Ishikawa (cell line): ENCODE data around the gene TIMM8B.

Experiments
- CEBPB ChIP-seq: IDR thresholded peaks from 2 replicates; pipeline ENCODE4 v1.6.1; 2012
- CREB1 ChIP-seq: IDR thresholded peaks from 2 replicates; pipeline ENCODE4 v1.6.1; 2012; ENCODE audit warnings: low read depth
- EGR1 ChIP-seq: IDR thresholded peaks from 2 replicates; pipeline ENCODE4 v1.6.1; 2012
- EP300 ChIP-seq: IDR thresholded peaks from 2 replicates; pipeline ENCODE4 v1.6.1; 2012; ENCODE audit warnings: borderline replicate concordance
- FOXM1 ChIP-seq: IDR thresholded peaks from 2 replicates; pipeline ENCODE4 v1.6.1; 2012; ENCODE audit warnings: low read depth, borderline replicate concordance
- NFIC ChIP-seq: IDR thresholded peaks from 2 replicates; pipeline ENCODE4 v1.6.1; 2012
- TAF1 ChIP-seq: IDR thresholded peaks from 2 replicates; pipeline ENCODE4 v1.6.1; 2012; ENCODE audit warnings: low read depth, mild to moderate bottlenecking
- YY1 ChIP-seq: IDR thresholded peaks from 2 replicates; pipeline ENCODE4 v1.6.1; 2012; ENCODE audit warnings: low read depth
- ZBTB7A ChIP-seq: IDR thresholded peaks from 2 replicates; pipeline ENCODE4 v1.6.1; 2012; ENCODE audit warnings: low read depth
- TF ChIP-seq, protein P1 (sequence below): IDR thresholded peaks from 2 replicates; pipeline ENCODE4 v1.6.1; 2012; ENCODE audit warnings: low read depth, mild to moderate bottlenecking
- TF ChIP-seq, protein P2 (sequence below): IDR thresholded peaks from 2 replicates; pipeline ENCODE4 v1.6.1; 2012

DNA sequence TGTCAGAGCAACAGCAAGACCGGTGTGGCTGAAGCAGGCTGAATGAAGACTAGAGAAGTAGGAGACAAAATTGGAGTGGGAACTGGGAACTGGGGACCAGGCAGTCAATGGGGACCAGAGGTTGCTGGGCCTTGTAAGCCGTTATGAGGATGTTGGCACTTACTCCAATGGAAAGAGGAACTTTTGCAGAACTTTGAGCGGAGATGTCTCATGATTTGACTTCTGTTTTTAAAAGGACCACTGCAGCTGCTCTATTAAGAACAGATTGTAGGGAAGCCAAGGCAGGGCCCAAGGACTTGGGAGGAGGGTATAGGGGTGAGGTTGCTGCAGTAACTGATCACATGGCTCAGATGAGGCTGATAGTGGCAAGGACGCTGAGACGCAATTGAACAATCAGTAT, 43.1 kb upstream of the TIMM8B start:
- TF ChIP-seq, protein P1, sequence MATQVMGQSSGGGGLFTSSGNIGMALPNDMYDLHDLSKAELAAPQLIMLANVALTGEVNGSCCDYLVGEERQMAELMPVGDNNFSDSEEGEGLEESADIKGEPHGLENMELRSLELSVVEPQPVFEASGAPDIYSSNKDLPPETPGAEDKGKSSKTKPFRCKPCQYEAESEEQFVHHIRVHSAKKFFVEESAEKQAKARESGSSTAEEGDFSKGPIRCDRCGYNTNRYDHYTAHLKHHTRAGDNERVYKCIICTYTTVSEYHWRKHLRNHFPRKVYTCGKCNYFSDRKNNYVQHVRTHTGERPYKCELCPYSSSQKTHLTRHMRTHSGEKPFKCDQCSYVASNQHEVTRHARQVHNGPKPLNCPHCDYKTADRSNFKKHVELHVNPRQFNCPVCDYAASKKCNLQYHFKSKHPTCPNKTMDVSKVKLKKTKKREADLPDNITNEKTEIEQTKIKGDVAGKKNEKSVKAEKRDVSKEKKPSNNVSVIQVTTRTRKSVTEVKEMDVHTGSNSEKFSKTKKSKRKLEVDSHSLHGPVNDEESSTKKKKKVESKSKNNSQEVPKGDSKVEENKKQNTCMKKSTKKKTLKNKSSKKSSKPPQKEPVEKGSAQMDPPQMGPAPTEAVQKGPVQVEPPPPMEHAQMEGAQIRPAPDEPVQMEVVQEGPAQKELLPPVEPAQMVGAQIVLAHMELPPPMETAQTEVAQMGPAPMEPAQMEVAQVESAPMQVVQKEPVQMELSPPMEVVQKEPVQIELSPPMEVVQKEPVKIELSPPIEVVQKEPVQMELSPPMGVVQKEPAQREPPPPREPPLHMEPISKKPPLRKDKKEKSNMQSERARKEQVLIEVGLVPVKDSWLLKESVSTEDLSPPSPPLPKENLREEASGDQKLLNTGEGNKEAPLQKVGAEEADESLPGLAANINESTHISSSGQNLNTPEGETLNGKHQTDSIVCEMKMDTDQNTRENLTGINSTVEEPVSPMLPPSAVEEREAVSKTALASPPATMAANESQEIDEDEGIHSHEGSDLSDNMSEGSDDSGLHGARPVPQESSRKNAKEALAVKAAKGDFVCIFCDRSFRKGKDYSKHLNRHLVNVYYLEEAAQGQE = no peak
- no peak for TF ChIP-seq TAF1
- no peak for TF ChIP-seq CEBPB
- TF ChIP-seq EP300 = no peak
- TF ChIP-seq YY1 = no peak
- no peak for TF ChIP-seq FOXM1
- TF ChIP-seq ZBTB7A = no peak
- no peak for TF ChIP-seq NFIC
- TF ChIP-seq, protein P2, sequence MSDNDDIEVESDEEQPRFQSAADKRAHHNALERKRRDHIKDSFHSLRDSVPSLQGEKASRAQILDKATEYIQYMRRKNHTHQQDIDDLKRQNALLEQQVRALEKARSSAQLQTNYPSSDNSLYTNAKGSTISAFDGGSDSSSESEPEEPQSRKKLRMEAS = no peak
- TF ChIP-seq EGR1 = no peak
- no peak for TF ChIP-seq CREB1
